Adipocyte (in vitro differentiated cells): ENCODE results near the gene PRRX1.
A peak's percentile ranks its signal among the peaks of the same experiment; 100 is the strongest.

Experiments
- DNase-seq: peaks from one replicate; pipeline ENCODE4 v3.0.0-alpha.2; 2015; ENCODE audit warnings: low read depth
- H3K27me3 ChIP-seq: replicated peaks from 2 replicates; pipeline ENCODE4 v1.7.0; 2013; ENCODE audit warnings: mild to moderate bottlenecking, low read length, moderate library complexity; ENCODE audit not compliant: control insufficient read depth, insufficient read depth
- H3K36me3 ChIP-seq: 2 replicates; pipeline ENCODE4 v1.7.0; 2013; ENCODE audit warnings: low read length, mild to moderate bottlenecking, moderate library complexity; ENCODE audit not compliant: control insufficient read depth, insufficient read depth, severe bottlenecking
- H3K4me1 ChIP-seq: 2 replicates; pipeline ENCODE4 v1.7.0; 2013; ENCODE audit warnings: mild to moderate bottlenecking, low read length, moderate library complexity; ENCODE audit not compliant: control insufficient read depth, insufficient read depth
- H3K4me3 ChIP-seq: 2 replicates; pipeline ENCODE4 v1.7.0; 2013; ENCODE audit warnings: mild to moderate bottlenecking, low read length, moderate library complexity
- H3K9ac ChIP-seq: 2 replicates; pipeline ENCODE4 v1.7.0; 2013; ENCODE audit warnings: mild to moderate bottlenecking, low read length, moderate library complexity
- H3K9me3 ChIP-seq: 2 replicates; pipeline ENCODE4 v1.7.0; 2013; ENCODE audit warnings: mild to moderate bottlenecking, low read length, moderate library complexity; ENCODE audit not compliant: control insufficient read depth

The PRRX1 gene

GRCh38 chr1:170695955-170696590, 32.1 kb downstream of the PRRX1 start:
- H3K4me3 ChIP-seq, result peak overlapping the region; percentile 12

DNA sequence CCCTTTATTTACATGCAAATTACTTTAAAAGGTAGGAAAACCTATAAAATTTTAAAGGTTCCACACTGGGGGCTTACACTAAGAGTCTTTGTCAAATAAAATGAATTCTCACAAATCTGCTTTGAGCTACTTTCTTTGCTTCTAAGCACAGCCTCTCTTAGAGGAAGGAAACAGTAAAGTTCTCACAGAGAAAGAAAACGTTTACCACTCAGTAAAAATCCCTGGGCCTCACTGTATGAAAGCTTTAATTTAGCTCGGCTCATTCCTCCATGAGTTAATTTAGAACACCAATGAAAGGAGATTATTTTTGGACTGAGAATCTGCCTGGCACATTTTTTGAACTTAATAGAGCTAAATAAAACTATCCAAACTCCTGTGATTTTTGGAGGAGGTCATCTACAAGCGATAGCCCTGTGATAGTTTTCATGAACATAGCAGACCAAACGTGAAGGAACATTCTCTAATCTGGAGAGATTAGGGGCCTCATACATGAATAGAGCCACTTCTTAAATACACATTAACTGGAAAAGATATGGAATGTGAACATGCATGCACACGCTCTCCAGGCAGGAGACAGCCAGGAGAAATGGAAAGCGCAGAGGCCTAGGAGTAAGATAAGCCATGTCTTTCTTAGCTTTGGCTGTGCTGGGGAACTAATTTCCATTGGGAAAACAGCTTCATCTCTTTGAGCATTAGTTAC, 32.8 kb downstream of the PRRX1 start:
- Histone ChIP-seq H3K36me3 (peaks cover 3% of the 10 kb centered on the region), H3K9ac (peak overlapping the region; percentile 48), H3K27me3 (no peaks in the 10 kb centered on the region), H3K4me1 (peaks cover 95% of the 10 kb centered on the region), H3K9me3 (no peaks in the 10 kb centered on the region), H3K4me3 (peak overlapping the region; percentile 12)
- DNase-seq, result no peak

More at GRCh38 chr1:170695955-170696590, 32.1 kb downstream of the PRRX1 start:
- no peaks in the 10 kb centered on the region for H3K9me3 ChIP-seq
- no peaks in the 10 kb centered on the region for H3K27me3 ChIP-seq
- H3K36me3 ChIP-seq, result peaks cover 3% of the 10 kb centered on the region
- DNase-seq, result no peak
- H3K4me1 ChIP-seq, result peaks cover 95% of the 10 kb centered on the region
- peak overlapping the region; percentile 1 for H3K9ac ChIP-seq

- Histone ChIP-seq H3K36me3 (peaks cover 3% of the 10 kb centered on the region), H3K27me3 (no peaks in the 10 kb centered on the region), H3K9ac (peak overlapping the region; percentile 48), H3K4me3 (peak overlapping the region; percentile 12), H3K9me3 (no peaks in the 10 kb centered on the region), H3K4me1 (peaks cover 95% of the 10 kb centered on the region)
- DNase-seq, result no peak
Observed at GRCh38 chr1:170697316-170697715, 33.4 kb downstream of the PRRX1 start.

GRCh38 chr1:170698301-170699275, 34.7 kb downstream of the PRRX1 start:
- peaks cover 7% of the 10 kb centered on the region for H3K36me3 ChIP-seq
- H3K4me1 ChIP-seq, result peaks cover 92% of the 10 kb centered on the region
- DNase-seq, result peak; percentile 47

DNA sequence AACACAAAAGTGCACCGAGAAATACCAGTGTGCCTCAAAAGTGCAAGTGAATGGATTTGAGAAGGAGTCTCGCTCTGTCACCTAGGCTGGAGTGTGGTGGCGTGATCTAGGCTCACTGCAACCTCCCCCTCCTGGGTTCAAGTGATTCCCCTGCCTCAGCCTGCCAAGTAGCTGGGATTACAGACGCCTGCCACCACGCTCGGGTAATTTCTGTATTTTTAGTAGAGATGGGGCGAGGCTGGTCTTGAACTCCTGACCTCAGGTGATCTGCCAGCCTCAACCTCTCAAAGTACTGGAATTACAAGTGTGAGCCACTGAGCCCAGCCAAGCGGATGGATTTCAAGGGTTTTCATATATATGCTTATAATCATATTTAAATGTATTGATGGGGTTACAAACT, 35.8 kb downstream of the PRRX1 start:
- Histone ChIP-seq H3K36me3 (peaks cover 14% of the 10 kb centered on the region), H3K9ac (peak overlapping the region; percentile 56), H3K27me3 (no peaks in the 10 kb centered on the region), H3K4me1 (peaks cover 84% of the 10 kb centered on the region), H3K9me3 (no peaks in the 10 kb centered on the region), H3K4me3 (peak overlapping the region; percentile 59)
- no peak for DNase-seq

More at GRCh38 chr1:170698301-170699275, 34.7 kb downstream of the PRRX1 start:
- Histone ChIP-seq H3K9ac (peak overlapping the region; percentile 56), H3K4me3 (peak overlapping the region; percentile 59), H3K9me3 (no peaks in the 10 kb centered on the region), H3K27me3 (no peaks in the 10 kb centered on the region)

DNA sequence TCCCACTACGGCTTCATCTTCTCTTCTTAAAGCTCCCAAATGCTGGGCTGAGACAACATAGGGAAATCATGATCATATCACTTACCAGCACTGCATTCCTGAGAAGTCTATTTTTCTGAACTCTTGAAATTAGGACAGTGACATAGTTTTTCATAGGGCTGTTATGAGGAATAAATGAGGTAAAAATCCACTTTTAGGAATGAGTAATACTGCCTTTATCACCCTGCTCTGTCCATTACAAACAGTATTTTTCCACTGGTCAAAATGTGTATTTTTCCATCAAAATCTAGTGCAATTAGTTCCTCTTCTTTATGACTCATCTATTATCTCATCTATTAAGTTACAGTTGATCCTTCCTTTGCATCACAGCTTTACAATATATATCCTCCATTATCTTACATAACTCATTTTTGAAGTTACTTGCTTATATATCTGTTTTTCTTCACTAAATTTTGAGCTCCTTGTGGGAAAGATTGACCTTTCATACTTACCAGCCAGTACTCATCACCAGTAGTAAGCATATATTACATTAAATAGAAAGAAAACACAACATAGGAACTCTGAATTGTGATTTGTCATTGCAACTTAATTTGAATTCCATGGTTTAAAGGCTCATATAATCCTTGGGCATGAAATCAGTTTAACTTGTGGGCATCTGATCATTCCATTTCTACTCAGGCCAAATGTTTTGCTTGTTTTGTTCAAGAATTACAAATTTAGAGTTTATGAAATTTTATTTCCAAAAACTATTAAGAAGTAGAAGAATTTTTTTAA, 37.1 kb downstream of the PRRX1 start:
- Histone ChIP-seq H3K27me3 (no peaks in the 10 kb centered on the region), H3K36me3 (peaks cover 12% of the 10 kb centered on the region), H3K9me3 (no peaks in the 10 kb centered on the region), H3K4me1 (peaks cover 82% of the 10 kb centered on the region), H3K9ac (peak overlapping the region; percentile 16), H3K4me3 (no peak overlapping the region)
- peak; percentile 65 for DNase-seq

GRCh38 chr1:170701962-170702361, 38.0 kb downstream of the PRRX1 start:
- H3K9me3 ChIP-seq, result no peaks in the 10 kb centered on the region
- peaks cover 11% of the 10 kb centered on the region for H3K36me3 ChIP-seq
- H3K4me3 ChIP-seq, result no peak overlapping the region
- DNase-seq, result no peak
- peaks cover 72% of the 10 kb centered on the region for H3K4me1 ChIP-seq
- no peaks in the 10 kb centered on the region for H3K27me3 ChIP-seq
- no peak overlapping the region for H3K9ac ChIP-seq

- H3K4me3 ChIP-seq, result no peak overlapping the region
- no peak overlapping the region for H3K9ac ChIP-seq
- H3K9me3 ChIP-seq, result no peaks in the 10 kb centered on the region
- H3K36me3 ChIP-seq, result peaks cover 11% of the 10 kb centered on the region
- H3K27me3 ChIP-seq, result no peaks in the 10 kb centered on the region
- no peak for DNase-seq
- H3K4me1 ChIP-seq, result peaks cover 74% of the 10 kb centered on the region
Observed at GRCh38 chr1:170703591-170703990, 39.7 kb downstream of the PRRX1 start.

DNA sequence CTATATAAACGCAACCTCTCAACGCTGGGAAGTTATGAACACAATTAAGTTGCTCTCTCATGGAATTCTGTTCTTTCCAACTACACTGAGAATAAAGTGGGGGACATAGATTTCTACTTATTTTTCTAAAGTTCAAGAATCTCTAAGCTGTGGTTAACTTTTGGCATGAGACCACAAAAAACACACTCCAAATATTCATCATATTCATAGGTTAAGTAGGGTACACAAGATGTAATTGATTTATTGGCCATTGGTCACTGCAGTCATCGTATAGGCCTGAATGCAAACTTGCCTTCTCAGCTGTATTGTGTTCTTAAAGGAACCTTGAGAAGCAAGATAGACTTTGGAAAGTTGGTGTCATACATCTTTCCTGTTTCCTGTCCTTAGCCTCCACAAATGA, 40.3 kb downstream of the PRRX1 start:
- Histone ChIP-seq H3K27me3 (no peaks in the 10 kb centered on the region), H3K36me3 (peaks cover 11% of the 10 kb centered on the region), H3K9me3 (no peaks in the 10 kb centered on the region), H3K4me1 (peaks cover 74% of the 10 kb centered on the region), H3K4me3 (no peak overlapping the region), H3K9ac (no peak overlapping the region)
- no peak for DNase-seq

GRCh38 chr1:170705981-170706380, 42.0 kb downstream of the PRRX1 start:
- Histone ChIP-seq H3K9me3 (no peaks in the 10 kb centered on the region), H3K4me1 (peaks cover 61% of the 10 kb centered on the region), H3K4me3 (no peak overlapping the region), H3K9ac (no peak overlapping the region), H3K36me3 (peaks cover 14% of the 10 kb centered on the region), H3K27me3 (no peaks in the 10 kb centered on the region)
- DNase-seq, result no peak
